Measurements from ENCODE around the gene NRXN2. TPM values are rescaled to one million over a fixed set of nuclear protein-coding genes. Genes with fewer than 3 reads are reported as not detected.

The NRXN2 gene
- total and polyA plus RNA-seq, 7 donors, result 0.44 to 5.2 (median 1.9) TPM

DNA sequence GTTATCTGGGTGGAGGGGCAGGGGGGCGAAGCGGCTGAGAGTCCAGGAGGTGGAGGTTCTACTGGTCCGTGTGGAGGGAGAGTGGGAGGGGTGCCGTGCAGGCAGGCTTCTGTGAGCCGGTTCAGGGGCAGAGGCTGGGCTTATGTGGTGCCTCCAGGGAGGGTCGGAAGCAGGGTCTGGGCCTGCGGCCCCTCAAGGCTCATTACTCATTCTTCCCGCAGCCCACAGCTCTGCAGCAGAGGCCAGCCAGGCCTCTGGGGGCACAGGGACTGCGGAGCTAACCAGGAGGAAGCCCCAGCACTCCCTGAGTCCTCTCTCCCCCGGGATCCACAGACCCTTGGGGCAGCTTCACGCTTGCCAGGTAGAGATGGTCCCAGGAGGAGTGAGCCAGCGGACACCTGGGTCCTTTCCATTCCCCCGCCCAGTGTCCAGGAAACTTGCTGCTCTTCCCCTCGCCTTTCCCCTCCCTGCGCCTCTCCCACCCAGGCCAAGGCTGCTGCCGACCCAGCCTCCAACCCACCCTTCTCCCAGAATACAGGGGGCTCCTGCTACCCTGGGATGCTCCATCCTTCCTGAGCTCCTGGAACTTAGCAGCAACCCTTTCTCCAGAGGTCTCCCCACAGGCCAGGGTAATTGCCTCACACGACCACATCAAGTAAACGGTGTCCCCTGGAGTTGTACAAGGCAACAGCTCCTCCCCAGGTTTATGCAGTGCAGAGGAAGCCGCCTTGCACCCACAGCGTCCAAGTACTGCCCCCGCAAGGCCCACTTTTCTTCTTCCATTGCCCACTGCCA is 6.3 kb downstream of the NRXN2 start:
- DNase-seq (no peak), ATAC-seq (peak in 1 of 4 donors; percentile 9)
- H3K9me3 ChIP-seq, result no peaks in the 10 kb centered on the region
- WGBS, 3 donors, result 62 to 67% (median 65%) methylated on average over 15 to 21 of the region's 21 CpGs
- H3K4me1 ChIP-seq, result no peaks in the 10 kb centered on the region
- intact Hi-C loops (cut with DNase I), result no loop called here
- peaks cover 5 to 69% (median 25%) of the 10 kb centered on the region in 3 donors for H3K27me3 ChIP-seq (ENCODE audit: insufficient read depth in 3 of 3, low read length in 2 of 3)
- TF ChIP-seq, protein P1, sequence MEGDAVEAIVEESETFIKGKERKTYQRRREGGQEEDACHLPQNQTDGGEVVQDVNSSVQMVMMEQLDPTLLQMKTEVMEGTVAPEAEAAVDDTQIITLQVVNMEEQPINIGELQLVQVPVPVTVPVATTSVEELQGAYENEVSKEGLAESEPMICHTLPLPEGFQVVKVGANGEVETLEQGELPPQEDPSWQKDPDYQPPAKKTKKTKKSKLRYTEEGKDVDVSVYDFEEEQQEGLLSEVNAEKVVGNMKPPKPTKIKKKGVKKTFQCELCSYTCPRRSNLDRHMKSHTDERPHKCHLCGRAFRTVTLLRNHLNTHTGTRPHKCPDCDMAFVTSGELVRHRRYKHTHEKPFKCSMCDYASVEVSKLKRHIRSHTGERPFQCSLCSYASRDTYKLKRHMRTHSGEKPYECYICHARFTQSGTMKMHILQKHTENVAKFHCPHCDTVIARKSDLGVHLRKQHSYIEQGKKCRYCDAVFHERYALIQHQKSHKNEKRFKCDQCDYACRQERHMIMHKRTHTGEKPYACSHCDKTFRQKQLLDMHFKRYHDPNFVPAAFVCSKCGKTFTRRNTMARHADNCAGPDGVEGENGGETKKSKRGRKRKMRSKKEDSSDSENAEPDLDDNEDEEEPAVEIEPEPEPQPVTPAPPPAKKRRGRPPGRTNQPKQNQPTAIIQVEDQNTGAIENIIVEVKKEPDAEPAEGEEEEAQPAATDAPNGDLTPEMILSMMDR (IDR thresholded peaks at IDR 0.05), result no peak
- H3K4me3 ChIP-seq, result no peak overlapping the region
- H3K36me3 ChIP-seq (ENCODE audit: insufficient read depth in 1 of 2, low read depth in 1 of 2), result no peaks in the 10 kb centered on the region
- no peak overlapping the region for H3K27ac ChIP-seq

DNA sequence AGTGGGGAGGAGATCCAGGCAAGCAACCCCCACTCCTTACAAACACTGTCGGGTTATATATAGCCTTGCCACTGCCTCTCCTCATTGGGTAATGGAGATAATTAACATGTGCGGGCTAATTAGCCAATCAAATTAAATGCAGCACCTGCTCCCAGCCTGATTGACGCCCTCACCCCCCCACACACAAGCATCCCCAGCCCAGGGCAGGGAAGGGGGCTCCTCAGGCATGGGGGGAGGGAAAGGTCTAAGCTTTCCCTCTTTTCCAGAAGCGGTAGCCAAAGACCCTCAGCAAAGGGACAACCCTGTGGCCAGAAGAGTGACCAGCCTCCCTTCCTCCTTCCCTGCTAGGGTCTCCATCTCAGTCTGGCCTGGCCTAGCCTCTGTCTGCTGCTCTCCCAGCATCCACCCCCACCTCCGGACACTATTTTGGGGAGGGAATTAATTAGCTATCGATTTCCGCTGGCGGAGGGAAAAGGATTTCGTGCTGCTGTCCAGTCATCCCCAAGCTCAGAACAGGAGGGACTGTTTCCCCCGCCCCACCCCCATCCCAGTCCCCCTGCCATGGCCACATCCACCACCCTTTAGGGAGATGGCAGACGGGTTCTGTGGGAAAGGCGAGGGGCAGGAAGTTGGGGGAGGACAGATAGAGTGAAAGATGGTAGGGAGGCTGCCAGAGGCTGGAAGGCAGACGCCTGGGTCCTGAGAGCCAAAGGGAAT is 7.1 kb downstream of the NRXN2 start:
- no peak for ATAC-seq
- WGBS, 3 donors, result 63 to 75% (median 68%) methylated on average over 13 of the region's 13 CpGs
- H3K27ac ChIP-seq, result no peak overlapping the region
- peaks cover 5 to 75% (median 25%) of the 10 kb centered on the region in 3 donors for H3K27me3 ChIP-seq (ENCODE audit: insufficient read depth in 3 of 3, low read length in 2 of 3)
- no peaks in the 10 kb centered on the region for H3K4me1 ChIP-seq
- no peaks in the 10 kb centered on the region for H3K9me3 ChIP-seq
- TF ChIP-seq, protein P1 (IDR thresholded peaks at IDR 0.05), result no peak
- intact Hi-C loops (cut with DNase I), result no loop called here
- no peak for DNase-seq
- H3K4me3 ChIP-seq, result no peak overlapping the region
- no peaks in the 10 kb centered on the region for H3K36me3 ChIP-seq (ENCODE audit: insufficient read depth in 1 of 2, low read depth in 1 of 2)

DNA sequence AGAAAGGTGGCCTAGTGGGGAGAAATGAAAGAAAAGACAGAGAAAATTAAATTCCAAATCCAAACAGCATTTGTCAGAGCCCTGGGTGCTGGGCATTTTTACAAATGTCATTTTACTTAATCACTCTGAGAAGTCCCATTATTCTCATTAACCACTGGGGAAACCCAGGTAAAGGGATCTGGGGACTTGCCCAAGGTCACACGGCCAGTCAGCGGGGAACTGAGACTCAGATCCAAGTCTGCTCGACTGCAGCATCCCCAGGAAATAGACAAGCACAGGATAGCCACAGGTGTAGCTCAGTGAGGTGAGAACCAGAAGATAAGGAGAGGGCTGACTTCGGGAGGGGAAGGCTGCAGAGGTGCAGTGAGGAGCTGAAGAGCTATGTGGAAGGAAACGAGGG is 7.9 kb downstream of the NRXN2 start:
- Histone ChIP-seq H3K9me3 (no peaks in the 10 kb centered on the region), H3K36me3 (ENCODE audit: insufficient read depth in 1 of 2, low read depth in 1 of 2) (no peaks in the 10 kb centered on the region), H3K4me3 (no peak overlapping the region), H3K27ac (no peak overlapping the region), H3K27me3 (ENCODE audit: insufficient read depth in 3 of 3, low read length in 2 of 3) (peaks cover 5 to 81% (median 23%) of the 10 kb centered on the region in 3 donors), H3K4me1 (no peaks in the 10 kb centered on the region)
- 55 to 73% (median 67%) methylated on average over 5 of the region's 5 CpGs for WGBS, 3 donors
- TF ChIP-seq, protein P1 (IDR thresholded peaks at IDR 0.05), result no peak
- DNase-seq, result no peak
- no peak for ATAC-seq
- intact Hi-C loops (cut with DNase I), result no loop called here

DNA sequence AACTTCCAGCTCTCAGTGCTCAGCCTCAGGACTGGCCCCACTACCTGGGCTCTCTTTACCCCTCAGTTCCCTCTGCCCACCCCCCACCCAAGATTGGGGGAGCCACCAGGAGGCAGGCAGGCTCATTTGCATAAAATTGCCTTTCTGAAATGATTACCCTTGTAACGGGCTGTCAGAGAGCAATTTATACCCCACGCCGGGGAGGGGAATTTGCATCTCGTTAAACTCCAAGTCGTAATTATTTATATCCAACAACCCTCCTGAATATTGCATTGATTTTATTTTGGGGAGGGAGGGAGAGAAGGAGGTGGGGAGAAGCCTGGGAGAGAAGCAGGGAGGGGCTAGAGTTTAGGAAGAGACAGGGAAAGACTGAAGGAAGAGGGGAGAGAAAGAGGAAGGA is 8.3 kb downstream of the NRXN2 start:
- no peak overlapping the region for H3K27ac ChIP-seq
- TF ChIP-seq, protein P1 (IDR thresholded peaks at IDR 0.05), result no peak
- DNase-seq, result no peak
- WGBS, 3 donors, result 69 to 81% (median 75%) methylated on average over 5 of the region's 5 CpGs
- peaks cover 5 to 79% (median 23%) of the 10 kb centered on the region in 3 donors for H3K27me3 ChIP-seq (ENCODE audit: insufficient read depth in 3 of 3, low read length in 2 of 3)
- H3K9me3 ChIP-seq, result no peaks in the 10 kb centered on the region
- no peak for ATAC-seq
- no peaks in the 10 kb centered on the region for H3K36me3 ChIP-seq (ENCODE audit: insufficient read depth in 1 of 2, low read depth in 1 of 2)
- intact Hi-C loops (cut with DNase I), result no loop called here
- H3K4me1 ChIP-seq, result no peaks in the 10 kb centered on the region
- H3K4me3 ChIP-seq, result no peak overlapping the region
